Brain microvascular endothelial cell (primary cell): Measurements from ENCODE around the gene MAN2C1.

ENCODE experiments used
- DNase-seq: peaks from one replicate; pipeline ENCODE4 v3.0.0-alpha.2; 2020
- H3K27ac ChIP-seq: fragments of 250-450 bp; sonication (Bioruptor Pico); 2 replicates; pipeline ENCODE4 v1.5.1; 2020; ENCODE audit warnings: mild to moderate bottlenecking, moderate library complexity
- H3K27me3 ChIP-seq: fragments of 250-450 bp; sonication (Bioruptor Pico); replicated peaks from 2 replicates; pipeline ENCODE4 v1.5.1; 2020; ENCODE audit warnings: mild to moderate bottlenecking
- H3K36me3 ChIP-seq: fragments of 250-450 bp; sonication (Bioruptor Pico); replicated peaks from 2 replicates; pipeline ENCODE4 v1.5.1; 2020; ENCODE audit warnings: mild to moderate bottlenecking
- H3K4me3 ChIP-seq: 2 replicates; pipeline ENCODE4 v1.5.1; 2011; ENCODE audit warnings: low read depth, mild to moderate bottlenecking, control low read depth, low read length, moderate library complexity
- CTCF ChIP-seq: IDR thresholded peaks from 2 replicates; pipeline ENCODE4 v1.5.1; 2011; ENCODE audit warnings: low read depth, mild to moderate bottlenecking, moderate library complexity, low read length, control low read depth, inconsistent platforms; ENCODE audit errors: missing control alignments
- in situ Hi-C: cut with HindIII; loops from 2 replicates; pipeline ENCODE4 v1.10.0; 2017; ENCODE audit warnings: low sequenced_read_pairs, low pct_ligation_motif_present

The MAN2C1 gene

DNA sequence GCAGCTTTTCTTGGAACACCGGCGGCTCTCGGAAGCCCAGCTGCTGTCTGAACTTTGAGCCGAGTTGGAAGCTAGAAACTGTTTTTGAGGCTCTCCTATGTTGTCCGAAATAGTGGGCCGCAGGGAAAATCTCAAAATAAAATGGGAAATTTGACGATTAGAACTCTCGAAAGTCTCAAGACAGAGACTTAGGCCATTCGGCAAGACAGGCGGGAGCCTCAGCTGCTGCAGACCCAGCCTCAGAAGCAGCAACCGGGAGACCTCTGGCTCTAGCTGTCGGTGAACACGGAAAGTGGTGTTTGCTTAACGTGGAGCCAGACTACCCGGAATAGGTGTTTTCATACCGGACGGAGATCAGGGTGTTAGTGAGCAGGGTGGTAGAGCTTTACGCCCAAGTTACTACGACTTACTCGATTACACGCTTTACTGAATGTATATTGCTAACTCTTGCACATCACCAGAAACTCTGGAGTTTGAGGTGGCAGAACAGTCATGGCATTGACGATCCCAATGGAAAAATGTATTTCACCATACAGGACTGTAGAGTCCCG, 357 bp upstream of the MAN2C1 start:
- no peak for DNase-seq
- H3K27me3 ChIP-seq = no peaks in the 10 kb centered on the region
- in situ Hi-C loops = no loop called here
- H3K36me3 ChIP-seq = peaks cover 16% of the 10 kb centered on the region
- TF ChIP-seq CTCF = no peak
- peak overlapping the region; percentile 82 for H3K4me3 ChIP-seq
- H3K27ac ChIP-seq = peak overlapping the region; percentile 78

- DNase-seq = no peak
- in situ Hi-C loops = no loop called here
- H3K4me3 ChIP-seq = peak overlapping the region; percentile 82
- no peak overlapping the region for H3K27ac ChIP-seq
- no peak for TF ChIP-seq CTCF
- H3K36me3 ChIP-seq = peaks cover 21% of the 10 kb centered on the region
- H3K27me3 ChIP-seq = no peaks in the 10 kb centered on the region
These were observed 948 bp downstream of the MAN2C1 start for GRCh38 chr15:75367406-75367912.

GRCh38 chr15:75367006-75367405, 1.4 kb downstream of the MAN2C1 start:
- Histone ChIP-seq H3K36me3 (peaks cover 25% of the 10 kb centered on the region), H3K27ac (no peak overlapping the region), H3K4me3 (no peak overlapping the region), H3K27me3 (no peaks in the 10 kb centered on the region)
- DNase-seq = no peak
- no peak for TF ChIP-seq CTCF
- in situ Hi-C loops = no loop called here

GRCh38 chr15:75366163-75366562, 2.2 kb downstream of the MAN2C1 start:
- H3K36me3 ChIP-seq = peaks cover 24% of the 10 kb centered on the region
- in situ Hi-C loops = no loop called here
- no peak overlapping the region for H3K4me3 ChIP-seq
- DNase-seq = no peak
- no peaks in the 10 kb centered on the region for H3K27me3 ChIP-seq
- no peak overlapping the region for H3K27ac ChIP-seq
- TF ChIP-seq CTCF = no peak

- TF ChIP-seq CTCF = no peak
- in situ Hi-C loops = no loop called here
- Histone ChIP-seq H3K36me3 (peaks cover 27% of the 10 kb centered on the region), H3K27ac (no peak overlapping the region), H3K4me3 (no peak overlapping the region), H3K27me3 (no peaks in the 10 kb centered on the region)
- no peak for DNase-seq
These were observed 3.5 kb downstream of the MAN2C1 start for GRCh38 chr15:75364881-75365280.

DNA sequence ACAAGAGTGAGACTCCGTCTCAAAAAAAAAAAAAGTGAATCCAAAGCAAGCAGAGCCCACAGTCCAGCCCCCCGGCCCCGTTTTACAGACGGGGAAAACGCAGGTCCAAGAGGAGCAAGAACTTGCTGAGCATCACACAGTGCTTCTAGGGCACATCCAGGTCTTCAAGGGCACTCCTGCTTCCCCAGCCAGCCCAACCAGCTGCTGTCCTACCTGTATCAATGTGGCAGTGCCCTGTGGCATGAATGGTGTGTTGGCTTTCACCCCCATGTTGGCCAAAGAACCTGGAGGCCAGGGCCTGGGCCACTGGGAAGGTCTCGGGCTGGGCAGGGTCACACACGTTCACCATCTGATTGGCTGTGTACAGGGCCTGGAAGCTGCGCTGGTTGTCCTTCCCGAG, 4.6 kb downstream of the MAN2C1 start:
- DNase-seq = no peak
- in situ Hi-C loops = no loop called here
- peaks cover 34% of the 10 kb centered on the region for H3K36me3 ChIP-seq
- H3K4me3 ChIP-seq = no peak overlapping the region
- H3K27ac ChIP-seq = no peak overlapping the region
- no peaks in the 10 kb centered on the region for H3K27me3 ChIP-seq
- TF ChIP-seq CTCF = no peak
